HuH-7.5 (cell line): Measurements from ENCODE around the gene CNIH2.
A peak's percentile ranks its signal among the peaks of the same experiment; 100 is the strongest.
"Not testable (repeated sequence)": the region's sequence is repeated elsewhere in the genome, so short reads cannot be mapped to it uniquely, and the experiment has no call there.

Experiments
- DNase-seq: peaks from one replicate; pipeline ENCODE4 v3.0.0; 2011; ENCODE audit warnings: low spot score

CNIH2 gene

GRCh38 chr11:66315498-66315885 is 37.5 kb downstream of the CNIH2 start:
- DNase-seq = no peak

GRCh38 chr11:66315921-66316811 is 38.2 kb downstream of the CNIH2 start:
- DNase-seq = no peak

GRCh38 chr11:66316849-66317251 is 38.9 kb downstream of the CNIH2 start, which contains the start of gene CD248:
Gene CD248 (minus strand): TSS chr11:66317044. CDS start chr11:66317027, 17 bp downstream.
- no peak for DNase-seq

- no peak for DNase-seq
Measured at GRCh38 chr11:66317322-66317722, 39.3 kb downstream of the CNIH2 start.

GRCh38 chr11:66317723-66318599 is 40.0 kb downstream of the CNIH2 start:
- DNase-seq = peak; percentile 99

- DNase-seq = no peak
Measured at GRCh38 chr11:66318600-66318970, 40.6 kb downstream of the CNIH2 start.

- DNase-seq = not testable (repeated sequence)
Measured at GRCh38 chr11:66320289-66320688, 42.3 kb downstream of the CNIH2 start.

GRCh38 chr11:66320748-66321147 is 42.8 kb downstream of the CNIH2 start:
- DNase-seq = not testable (repeated sequence)

GRCh38 chr11:66321606-66322005 is 43.6 kb downstream of the CNIH2 start:
- no peak for DNase-seq

- DNase-seq = no peak
Measured at GRCh38 chr11:66322732-66323427, 44.9 kb downstream of the CNIH2 start.

- no peak for DNase-seq
Measured at GRCh38 chr11:66323684-66324083, 45.7 kb downstream of the CNIH2 start.

GRCh38 chr11:66324664-66325063 is 46.7 kb downstream of the CNIH2 start:
- no peak for DNase-seq

GRCh38 chr11:66325263-66325671 is 47.3 kb downstream of the CNIH2 start:
- DNase-seq = no peak

GRCh38 chr11:66326261-66327111 is 48.5 kb downstream of the CNIH2 start:
- no peak for DNase-seq

GRCh38 chr11:66327171-66328030 is 49.4 kb downstream of the CNIH2 start:
- DNase-seq = no peak

- no peak for DNase-seq
Measured at GRCh38 chr11:66328031-66328301, 50.0 kb downstream of the CNIH2 start.

GRCh38 chr11:66328302-66329144 is 50.5 kb downstream of the CNIH2 start:
- DNase-seq = peak; percentile 100

GRCh38 chr11:66329165-66329673 is 51.2 kb downstream of the CNIH2 start:
- no peak for DNase-seq

GRCh38 chr11:66330931-66331330 is 53.0 kb downstream of the CNIH2 start:
- DNase-seq = no peak
